HG03039 (cell line): ENCODE data around the gene PLXNA3.
"Not testable (repeated sequence)": the region's sequence is repeated elsewhere in the genome, so short reads cannot be mapped to it uniquely, and the experiment has no call there.

Experiments used
- ATAC-seq: cut with Tn5 transposase; IDR thresholded peaks from one replicate; pipeline ENCODE4 v1.9.1; 2021; ENCODE audit warnings: mild to moderate bottlenecking, moderate library complexity; ENCODE audit not compliant: unreplicated experiment

PLXNA3 gene

GRCh38 chrX:154495472-154495922 is 37.4 kb downstream of the PLXNA3 start:
- ATAC-seq = no peak

- not testable (repeated sequence) for ATAC-seq
Observed at GRCh38 chrX:154496591-154497137, 38.6 kb downstream of the PLXNA3 start.

- ATAC-seq = not testable (repeated sequence)
Observed at GRCh38 chrX:154501423-154501822, 43.3 kb downstream of the PLXNA3 start.

GRCh38 chrX:154502098-154502497 is 44.0 kb downstream of the PLXNA3 start:
- ATAC-seq = no peak

- ATAC-seq = no peak
Observed at GRCh38 chrX:154502989-154503388, 44.9 kb downstream of the PLXNA3 start.

DNA sequence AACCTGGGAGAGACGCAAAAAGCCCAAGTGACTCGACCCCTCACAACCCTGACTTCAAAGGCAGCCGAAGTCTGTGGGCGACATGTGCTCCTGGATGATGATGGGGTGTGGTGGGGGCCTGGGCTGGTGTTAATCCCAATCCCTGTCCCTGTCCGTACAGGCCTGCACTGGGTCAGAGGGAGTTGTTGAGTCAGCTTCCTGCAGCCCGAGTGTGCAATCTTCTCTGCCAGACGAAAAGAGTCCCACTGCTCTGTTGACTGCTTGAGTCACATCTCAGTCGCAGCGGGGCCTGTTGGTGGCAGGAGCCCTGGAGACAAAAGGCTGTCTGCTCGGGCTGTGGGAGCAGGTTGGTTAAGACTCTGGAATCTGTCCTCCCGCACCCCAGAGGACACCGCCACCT is 47.7 kb downstream of the PLXNA3 start:
- ATAC-seq = no peak

- ATAC-seq = no peak
Observed at GRCh38 chrX:154506483-154507332, 48.6 kb downstream of the PLXNA3 start.

GRCh38 chrX:154507673-154508383 is 49.7 kb downstream of the PLXNA3 start:
- no peak for ATAC-seq

DNA sequence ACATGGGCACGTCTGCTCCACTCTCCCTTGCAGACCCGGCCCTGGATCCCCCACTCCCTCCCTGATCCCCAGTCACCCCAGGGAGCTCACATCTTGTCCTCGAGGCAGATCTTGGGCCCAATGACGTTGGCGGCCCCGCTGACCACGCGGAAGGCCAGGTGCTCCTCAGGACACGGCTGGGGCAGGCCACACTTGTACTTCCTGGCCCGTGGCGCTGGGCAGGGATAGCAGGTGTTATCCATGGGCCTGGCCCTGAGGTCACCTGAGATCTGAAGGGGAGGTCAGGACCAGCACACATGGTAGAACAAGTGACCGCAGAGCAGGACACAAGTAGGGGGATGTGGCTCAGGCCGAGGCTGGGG is 50.3 kb downstream of the PLXNA3 start:
- no peak for ATAC-seq

DNA sequence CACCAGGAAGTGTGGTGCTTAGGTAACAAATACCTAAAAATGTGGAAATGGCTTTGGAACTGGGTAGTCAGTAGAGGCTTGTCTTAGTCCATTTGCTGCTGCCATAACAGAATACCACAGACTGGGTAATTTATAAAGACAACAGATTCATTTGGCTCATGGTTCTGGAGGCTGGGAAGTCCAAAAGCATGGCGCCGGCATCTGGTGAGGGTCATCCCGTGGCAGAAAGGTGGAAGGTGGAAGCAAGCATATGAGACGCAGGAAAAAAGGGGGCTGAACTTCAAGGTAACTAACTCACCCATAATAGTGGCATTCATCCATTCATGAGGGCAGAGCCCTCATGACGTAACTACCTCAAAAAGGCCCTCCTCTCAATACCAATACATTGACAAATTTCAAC is 51.4 kb downstream of the PLXNA3 start:
- no peak for ATAC-seq

DNA sequence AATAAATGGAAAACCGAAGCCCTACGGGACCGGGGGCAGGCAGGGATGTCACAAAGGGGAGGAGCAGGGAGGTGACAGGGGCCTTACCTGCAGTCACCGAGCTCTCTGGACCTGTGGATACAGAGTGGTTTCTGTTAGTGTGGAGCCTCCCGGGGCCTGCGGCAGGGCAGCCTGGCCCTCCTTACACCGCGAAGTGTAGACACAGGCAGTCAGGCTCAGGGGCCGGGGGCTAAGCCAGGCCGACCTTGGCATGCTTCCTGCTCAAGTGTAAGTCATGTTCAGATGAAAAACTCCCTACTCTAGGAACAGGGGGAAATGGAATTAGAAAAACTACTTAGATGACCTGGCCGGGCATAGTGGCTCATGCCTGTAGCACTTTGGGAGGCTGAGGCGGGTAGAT is 53.7 kb downstream of the PLXNA3 start:
- no peak for ATAC-seq

GRCh38 chrX:154512879-154513553 is 54.9 kb downstream of the PLXNA3 start:
- no peak for ATAC-seq

DNA sequence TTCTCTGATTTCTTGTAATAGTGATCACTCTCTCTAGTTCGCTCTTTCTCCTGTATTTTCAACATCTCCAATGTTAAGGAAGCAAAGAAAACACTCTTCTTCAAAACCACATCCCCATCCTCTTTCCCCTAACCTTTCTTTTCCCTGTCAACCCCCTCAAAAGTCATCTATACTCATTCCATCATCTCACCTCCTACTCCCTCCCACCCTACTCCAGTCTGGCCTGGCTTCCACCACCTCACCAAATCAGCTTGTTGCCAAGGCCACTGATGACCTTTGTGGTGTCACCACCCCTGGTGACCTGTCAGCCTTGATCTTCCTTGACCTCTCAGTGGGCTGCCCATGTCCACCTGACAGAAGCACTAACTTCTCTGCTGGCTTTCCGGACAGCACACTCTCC is 55.6 kb downstream of the PLXNA3 start:
- ATAC-seq = no peak

DNA sequence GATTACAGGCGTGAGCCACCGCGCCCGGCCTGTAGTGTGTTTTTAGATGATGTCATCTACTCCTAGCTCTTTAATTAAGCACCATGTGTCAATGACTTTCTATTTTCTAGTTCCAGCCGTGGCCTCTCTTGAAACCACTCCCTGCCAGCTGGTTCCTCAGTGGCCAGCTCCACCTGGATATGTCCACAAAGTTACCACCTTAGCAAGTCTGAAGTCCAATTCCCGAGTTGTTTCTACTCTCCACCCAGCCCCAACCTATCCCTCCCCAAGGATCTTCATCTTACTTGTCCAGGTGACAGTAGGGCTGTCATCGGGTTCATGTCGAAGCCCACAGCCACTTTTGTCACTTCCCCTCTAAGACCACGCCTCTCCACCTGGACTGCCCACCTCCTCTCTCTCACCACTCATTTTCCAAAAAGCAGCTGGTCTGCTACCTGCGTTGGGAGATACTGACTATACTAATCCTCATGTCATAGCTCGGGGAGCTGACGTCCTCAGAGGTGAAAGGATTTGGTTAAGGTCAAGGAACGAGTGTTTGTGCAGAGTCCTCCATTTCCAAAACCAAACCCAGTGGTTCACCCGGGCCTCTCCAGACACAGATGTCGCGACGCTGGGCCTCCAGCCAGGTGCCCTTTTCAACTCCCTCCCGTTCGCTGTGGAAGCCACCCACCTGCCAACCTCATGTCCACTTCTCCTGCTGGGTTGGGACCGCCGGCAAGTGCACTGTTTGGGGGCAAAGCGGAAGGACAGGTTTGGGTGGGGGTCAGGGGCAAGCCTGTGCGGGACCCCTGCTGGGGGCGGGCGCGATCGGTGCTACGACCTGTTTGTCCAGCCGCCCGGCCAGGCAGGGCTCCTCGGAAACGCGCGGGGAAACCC is 57.2 kb downstream of the PLXNA3 start:
- ATAC-seq = no peak

DNA sequence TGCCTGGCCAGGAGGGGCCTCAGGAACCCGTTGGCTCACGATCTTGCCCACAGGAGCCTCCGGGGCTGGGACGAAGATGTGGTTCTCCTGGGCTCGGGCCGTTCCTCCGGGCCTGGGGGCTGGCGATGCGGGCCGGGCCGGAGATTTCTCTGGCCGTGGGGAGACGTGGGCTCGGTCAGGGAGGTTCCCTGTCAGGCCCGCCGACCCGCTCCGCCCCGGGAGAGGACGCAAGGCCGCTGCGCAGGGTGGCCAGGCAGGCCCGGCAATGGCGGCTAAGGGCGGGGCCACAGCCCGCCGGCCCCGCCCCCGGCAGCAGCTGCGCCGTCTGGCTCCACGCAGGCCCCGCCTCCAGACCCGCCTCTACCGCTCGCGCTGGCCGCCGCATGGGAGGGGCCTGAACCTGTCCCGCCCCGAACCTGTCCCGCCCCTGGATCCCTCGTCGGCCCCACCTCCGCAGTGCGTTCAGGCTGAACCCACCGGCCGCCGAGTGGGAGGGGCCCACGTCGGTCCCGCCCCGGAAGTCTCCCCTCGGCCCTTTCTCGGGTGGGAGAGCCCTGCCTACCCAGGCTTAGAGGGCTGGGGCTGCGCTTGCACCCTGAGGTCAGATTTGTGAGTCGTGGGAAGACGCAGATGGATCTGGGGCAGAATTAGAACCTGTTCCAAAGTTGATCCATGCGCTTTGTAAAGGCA is 58.0 kb downstream of the PLXNA3 start, which contains the start of gene FAM3A:
Gene FAM3A, minus strand, starts transcription at position 267 of the 690 bp plus-strand sequence. CDS start 460 bp downstream, outside the sequence.
- peak; percentile 93 for ATAC-seq

- no peak for ATAC-seq
Observed at GRCh38 chrX:154516656-154517100, 58.6 kb downstream of the PLXNA3 start.

DNA sequence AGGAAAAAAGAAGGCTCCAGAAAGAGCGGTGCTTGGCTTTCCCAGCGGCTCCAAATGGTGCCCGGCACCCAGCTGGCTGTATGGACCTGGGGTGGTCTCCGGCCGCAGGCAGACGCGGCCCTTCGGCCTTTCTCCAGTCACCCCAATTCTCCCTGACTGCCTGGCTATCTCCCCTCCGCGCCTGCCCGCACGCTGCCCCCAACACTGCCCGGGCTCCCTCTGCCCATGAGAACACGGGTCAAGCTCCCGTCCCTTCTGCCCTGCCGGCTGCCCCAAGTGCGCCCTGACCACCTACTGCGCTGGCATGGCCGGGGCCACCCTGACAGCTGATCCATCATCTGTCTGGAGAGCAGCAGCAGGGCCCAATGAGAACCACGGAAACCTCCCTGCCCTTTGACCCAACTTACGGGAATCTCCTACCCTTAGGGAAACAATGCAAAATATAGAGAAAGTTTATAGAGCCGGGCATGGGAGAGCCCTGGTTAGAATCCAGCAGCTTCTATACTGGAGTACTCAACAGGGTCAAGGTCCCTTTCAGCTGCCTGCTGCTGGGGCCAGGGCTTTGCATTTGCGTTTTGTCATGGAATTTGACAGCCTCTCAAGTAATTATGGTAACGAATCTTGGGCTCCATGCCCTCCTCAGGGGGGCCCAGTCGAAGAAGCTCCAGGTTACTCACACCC is 59.2 kb downstream of the PLXNA3 start:
- no peak for ATAC-seq

DNA sequence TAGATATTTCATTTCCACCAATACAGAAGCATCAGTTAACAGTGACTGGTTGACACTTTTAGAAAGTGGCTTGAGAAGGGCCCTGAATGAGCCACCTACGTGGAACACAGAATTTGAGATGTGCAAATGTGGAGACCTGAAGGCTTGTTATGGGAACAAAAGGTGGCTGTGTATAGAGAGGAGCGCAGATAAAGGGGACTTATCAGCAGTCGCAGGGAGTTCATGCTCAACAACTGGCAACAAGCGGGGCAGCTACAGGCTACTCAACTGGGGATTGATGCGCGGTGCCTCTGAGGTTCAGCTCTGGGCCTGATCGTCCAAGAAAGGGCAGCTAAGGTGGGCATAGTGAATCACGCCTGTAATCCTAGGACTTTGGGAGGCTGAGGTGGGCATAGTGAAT is 61.3 kb downstream of the PLXNA3 start:
- no peak for ATAC-seq
